ENCODE data around the gene VWF. TPM values are rescaled to one million over a fixed set of nuclear protein-coding genes. Genes with fewer than 3 reads are reported as not detected.

VWF gene
- total and polyA plus RNA-seq, 9 donors, result 37.9 to 278 (median 107) TPM

GRCh38 chr12:6042446-6042845 is 82.0 kb downstream of the VWF start:
- intact Hi-C loops (cut with DNase I), result loop anchor here in 2 of 4 donors (5.0 to 10.0 kb wide), 3 partner anchors 55 to 1188 kb away; no protein-coding TSS in a partner anchor
- Histone ChIP-seq H3K9me3 (no peaks in the 10 kb centered on the region), H3K36me3 (no peaks in the 10 kb centered on the region), H3K4me3 (no peak overlapping the region), H3K27ac (no peak overlapping the region), H3K4me1 (ENCODE audit: insufficient read depth) (no peaks in the 10 kb centered on the region), H3K27me3 (no peaks in the 10 kb centered on the region)
- DNase-seq, result no peak
- 87 to 89% (median 87%) methylated on average over 16 of the region's 16 CpGs for WGBS, 3 donors
- TF ChIP-seq CTCF (IDR thresholded peaks at IDR 0.05), result no peak
- TF ChIP-seq EP300 (IDR thresholded peaks at IDR 0.05), result no peak
- no peak for TF ChIP-seq POLR2A (IDR thresholded peaks at IDR 0.05)

DNA sequence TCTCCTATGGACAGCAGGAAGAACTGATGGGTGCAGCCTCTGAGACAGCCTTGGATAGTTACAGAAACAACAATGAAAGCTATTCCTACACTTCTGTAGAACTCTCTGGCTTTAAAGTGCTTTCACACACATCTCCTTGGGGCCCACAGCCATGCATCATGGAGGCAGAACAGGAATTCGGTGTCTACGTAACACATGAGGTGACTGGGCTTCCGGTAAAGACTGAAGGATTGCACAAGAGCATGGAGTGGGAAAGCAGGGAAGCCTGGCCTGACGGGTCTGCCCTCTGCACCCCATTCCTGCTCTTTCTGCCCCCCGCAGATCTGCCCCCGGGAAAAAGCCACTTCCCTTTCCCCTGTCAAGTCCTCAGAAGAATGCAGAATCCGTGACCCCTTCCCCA is 82.6 kb downstream of the VWF start:
- Histone ChIP-seq H3K36me3 (no peaks in the 10 kb centered on the region), H3K4me3 (no peak overlapping the region), H3K4me1 (ENCODE audit: insufficient read depth) (no peaks in the 10 kb centered on the region), H3K9me3 (no peaks in the 10 kb centered on the region), H3K27me3 (no peaks in the 10 kb centered on the region), H3K27ac (no peak overlapping the region)
- 64 to 80% (median 65%) methylated on average over 7 of the region's 7 CpGs for WGBS, 3 donors
- no peak for DNase-seq
- intact Hi-C loops (cut with DNase I), result loop anchor here in 2 of 4 donors (5.0 to 10.0 kb wide), 3 partner anchors 55 to 1187 kb away; no protein-coding TSS in a partner anchor
- no peak for TF ChIP-seq CTCF (IDR thresholded peaks at IDR 0.05)
- no peak for TF ChIP-seq EP300 (IDR thresholded peaks at IDR 0.05)
- no peak for TF ChIP-seq POLR2A (IDR thresholded peaks at IDR 0.05)

GRCh38 chr12:6040815-6041214 is 83.7 kb downstream of the VWF start:
- no peak for TF ChIP-seq CTCF (IDR thresholded peaks at IDR 0.05)
- TF ChIP-seq POLR2A (IDR thresholded peaks at IDR 0.05), result no peak
- no peak for TF ChIP-seq EP300 (IDR thresholded peaks at IDR 0.05)
- no peaks in the 10 kb centered on the region for H3K4me1 ChIP-seq (ENCODE audit: insufficient read depth)
- WGBS, 3 donors, result 48 to 70% (median 58%) methylated on average over 5 of the region's 5 CpGs
- H3K4me3 ChIP-seq, result no peak overlapping the region
- intact Hi-C loops (cut with DNase I), result loop anchor here in 2 of 4 donors (5.0 to 10.0 kb wide), 3 partner anchors 54 to 1186 kb away; no protein-coding TSS in a partner anchor
- no peaks in the 10 kb centered on the region for H3K27me3 ChIP-seq
- no peaks in the 10 kb centered on the region for H3K36me3 ChIP-seq
- H3K27ac ChIP-seq, result no peak overlapping the region
- no peaks in the 10 kb centered on the region for H3K9me3 ChIP-seq
- no peak for DNase-seq

DNA sequence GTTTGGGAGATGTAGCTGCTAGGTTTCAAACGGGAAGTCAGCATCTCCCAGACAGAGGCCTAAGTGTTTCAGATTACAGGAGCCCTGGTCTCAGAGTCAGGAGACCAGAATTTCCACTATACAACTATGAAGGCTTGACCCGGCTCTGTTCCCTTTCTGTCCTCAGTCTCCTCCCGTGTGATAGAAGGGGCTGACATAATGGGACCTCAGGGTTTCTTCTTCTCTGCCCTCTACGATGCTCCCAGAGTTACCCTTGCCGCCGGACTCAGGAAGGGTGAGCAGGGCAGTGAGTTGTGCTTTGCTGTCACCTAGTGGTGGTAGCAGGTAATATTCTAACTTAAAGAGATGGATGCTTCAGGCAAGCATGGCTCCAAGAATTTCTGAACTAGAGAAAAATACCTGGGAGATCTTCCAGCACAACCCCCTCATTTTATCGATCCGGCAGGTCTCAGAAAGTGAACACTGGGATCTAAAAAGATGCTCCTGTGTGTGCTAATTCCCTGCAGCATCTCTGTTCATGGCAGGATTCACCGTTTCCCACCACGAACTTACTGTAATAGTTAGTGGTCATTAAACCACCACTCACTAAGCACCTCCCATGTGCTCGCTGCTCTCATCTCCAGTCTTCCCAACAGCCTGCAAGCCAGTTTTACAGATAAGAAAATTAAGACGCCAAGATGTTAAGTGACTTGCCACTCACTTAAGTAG is 84.4 kb downstream of the VWF start:
- Histone ChIP-seq H3K4me3 (no peak overlapping the region), H3K27ac (no peak overlapping the region), H3K9me3 (no peaks in the 10 kb centered on the region), H3K4me1 (ENCODE audit: insufficient read depth) (no peaks in the 10 kb centered on the region), H3K36me3 (no peaks in the 10 kb centered on the region), H3K27me3 (no peaks in the 10 kb centered on the region)
- TF ChIP-seq EP300 (IDR thresholded peaks at IDR 0.05) (no peak), POLR2A (IDR thresholded peaks at IDR 0.05) (no peak), CTCF (IDR thresholded peaks at IDR 0.05) (peak; percentile 74 to 88 (median 87))
- intact Hi-C loops (cut with DNase I), result loop anchor here in 3 of 4 donors (5.0 to 10.0 kb wide), 4 partner anchors 48 to 1185 kb away; no protein-coding TSS in a partner anchor
- WGBS, 3 donors, result 16 to 20% (median 18%) methylated on average over 12 of the region's 12 CpGs
- DNase-seq, result peak; percentile 42 to 61 (median 54)
